Measurements from ENCODE around the gene FAM221A. TPM values are rescaled to one million over a fixed set of nuclear protein-coding genes. Genes with fewer than 3 reads are reported as not detected.
"Not testable (repeated sequence)": the region's sequence is repeated elsewhere in the genome, so short reads cannot be mapped to it uniquely, and the experiment has no call there.

The FAM221A gene
- total RNA-seq, 1 experiment from 2014 or later: 12.0 TPM

GRCh38 chr7:23721456-23721855 is 41.5 kb downstream of the FAM221A start:
- POLR2A ChIA-PET (ENCODE audit: low non-redundant PET): no interaction called here
- H3K4me1 ChIP-seq (ENCODE audit: insufficient read depth, low read length, poor library complexity, severe bottlenecking): no peaks in the 10 kb centered on the region
- DNase-seq (ENCODE audit: low spot score): no peak
- no peak overlapping the region for H3K27ac ChIP-seq (ENCODE audit: low read depth, low read length, poor library complexity, severe bottlenecking)
- CTCF ChIA-PET: no interaction called here
- TF ChIP-seq EZH2 (IDR thresholded peaks at IDR 0.05; ENCODE audit: borderline replicate concordance, low read depth, low read length, poor library complexity, severe bottlenecking) (no peak), CTCF (conservative IDR thresholded peaks at IDR 0.05; ENCODE audit: low read depth, low read length) (no peak)
- no peaks in the 10 kb centered on the region for H3K27me3 ChIP-seq (replicated peaks; ENCODE audit: insufficient read depth, low read depth, low read length, poor library complexity)
- no TSS peak for BruUV-seq (replicated peaks)
- H3K36me3 ChIP-seq (ENCODE audit: insufficient read depth, low read length, poor library complexity, severe bottlenecking): no peaks in the 10 kb centered on the region
- intact Hi-C loops (cut with micrococcal nuclease; ENCODE audit: unreplicated experiment): no loop called here
- no peaks in the 10 kb centered on the region for H3K9me3 ChIP-seq (ENCODE audit: low read depth, low read length, poor library complexity, severe bottlenecking)
- no peak overlapping the region for H3K4me3 ChIP-seq (ENCODE audit: low read depth, low read length, poor library complexity, severe bottlenecking)

GRCh38 chr7:23722587-23723216 is 42.7 kb downstream of the FAM221A start:
- H3K9me3 ChIP-seq (ENCODE audit: low read depth, low read length, poor library complexity, severe bottlenecking); H3K27ac ChIP-seq (ENCODE audit: low read depth, low read length, poor library complexity, severe bottlenecking); DNase-seq (ENCODE audit: low spot score); BruUV-seq (replicated peaks); H3K36me3 ChIP-seq (ENCODE audit: insufficient read depth, low read length, poor library complexity, severe bottlenecking); POLR2A ChIA-PET (ENCODE audit: low non-redundant PET); intact Hi-C loops (cut with micrococcal nuclease; ENCODE audit: unreplicated experiment); H3K4me3 ChIP-seq (ENCODE audit: low read depth, low read length, poor library complexity, severe bottlenecking); H3K27me3 ChIP-seq (replicated peaks; ENCODE audit: insufficient read depth, low read depth, low read length, poor library complexity); H3K4me1 ChIP-seq (ENCODE audit: insufficient read depth, low read length, poor library complexity, severe bottlenecking); CTCF ChIA-PET: not testable (repeated sequence)

DNA sequence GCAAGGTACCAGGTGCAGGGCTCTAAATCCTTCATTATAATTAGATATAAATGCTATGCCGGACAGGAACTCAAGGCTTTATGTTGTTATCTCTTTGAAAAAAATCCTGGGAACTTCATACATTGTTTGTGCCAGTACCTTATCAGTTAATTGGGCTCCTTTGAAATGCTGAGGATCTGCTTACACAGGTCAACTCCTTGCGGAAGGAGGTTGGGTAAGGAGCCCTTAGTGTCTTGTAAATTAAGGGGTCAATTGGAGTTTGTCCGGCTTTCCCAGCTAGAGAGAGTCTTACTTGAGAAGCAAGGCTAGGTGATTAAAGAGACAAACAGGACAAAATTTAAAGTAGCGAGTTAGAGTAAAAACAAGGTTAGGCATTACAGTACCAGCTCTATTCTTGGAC is 44.1 kb downstream of the FAM221A start:
- H3K4me1 ChIP-seq (ENCODE audit: insufficient read depth, low read length, poor library complexity, severe bottlenecking); BruUV-seq (replicated peaks); intact Hi-C loops (cut with micrococcal nuclease; ENCODE audit: unreplicated experiment); H3K36me3 ChIP-seq (ENCODE audit: insufficient read depth, low read length, poor library complexity, severe bottlenecking); H3K9me3 ChIP-seq (ENCODE audit: low read depth, low read length, poor library complexity, severe bottlenecking); CTCF ChIA-PET; H3K4me3 ChIP-seq (ENCODE audit: low read depth, low read length, poor library complexity, severe bottlenecking); H3K27ac ChIP-seq (ENCODE audit: low read depth, low read length, poor library complexity, severe bottlenecking); H3K27me3 ChIP-seq (replicated peaks; ENCODE audit: insufficient read depth, low read depth, low read length, poor library complexity); DNase-seq (ENCODE audit: low spot score); POLR2A ChIA-PET (ENCODE audit: low non-redundant PET): not testable (repeated sequence)

GRCh38 chr7:23742051-23742450 is 62.1 kb downstream of the FAM221A start:
- H3K27me3 ChIP-seq (replicated peaks; ENCODE audit: insufficient read depth, low read depth, low read length, poor library complexity): no peaks in the 10 kb centered on the region
- POLR2A ChIA-PET (ENCODE audit: low non-redundant PET): no interaction called here
- intact Hi-C loops (cut with micrococcal nuclease; ENCODE audit: unreplicated experiment): no loop called here
- CTCF ChIA-PET: no interaction called here
- no peaks in the 10 kb centered on the region for H3K36me3 ChIP-seq (ENCODE audit: insufficient read depth, low read length, poor library complexity, severe bottlenecking)
- TF ChIP-seq EZH2 (IDR thresholded peaks at IDR 0.05; ENCODE audit: borderline replicate concordance, low read depth, low read length, poor library complexity, severe bottlenecking) (no peak), CTCF (conservative IDR thresholded peaks at IDR 0.05; ENCODE audit: low read depth, low read length) (no peak)
- DNase-seq (ENCODE audit: low spot score): no peak
- no peaks in the 10 kb centered on the region for H3K4me1 ChIP-seq (ENCODE audit: insufficient read depth, low read length, poor library complexity, severe bottlenecking)
- no peak overlapping the region for H3K27ac ChIP-seq (ENCODE audit: low read depth, low read length, poor library complexity, severe bottlenecking)
- H3K9me3 ChIP-seq (ENCODE audit: low read depth, low read length, poor library complexity, severe bottlenecking): peaks cover 6% of the 10 kb centered on the region
- H3K4me3 ChIP-seq (ENCODE audit: low read depth, low read length, poor library complexity, severe bottlenecking): no peak overlapping the region
- no TSS peak for BruUV-seq (replicated peaks)

All from A673 (cell line).